Sigmoid colon (tissue), 4 donors: ENCODE measurements around the gene ORM1.

Experiments used
- CTCF ChIP-seq, 4 experiments: fragments of 450-650 bp in 3 of 4; fragments of 200-600 bp in 1 of 4; IDR thresholded peaks; one replicate each; pipeline ENCODE4 v1.5.1; 2016 to 2019; ENCODE audit warnings: antibody characterized with exemption in 4 of 4, mild to moderate bottlenecking in 3 of 4, moderate library complexity in 2 of 4
- EP300 ChIP-seq, 4 donors: sonication (generic); formaldehyde crosslinking; IDR thresholded peaks; one replicate each; pipeline ENCODE4 v1.6.1; 2017; ENCODE audit warnings: antibody characterized with exemption in 4 of 4
- POLR2A ChIP-seq, 2 donors: fragments of 450-650 bp; IDR thresholded peaks; one replicate each; pipeline ENCODE4 v1.6.1; 2016; ENCODE audit warnings: antibody characterized with exemption in 2 of 2, mild to moderate bottlenecking in 2 of 2, moderate library complexity in 2 of 2
- POLR2AphosphoS5 ChIP-seq, 4 donors: sonication (generic); formaldehyde crosslinking; IDR thresholded peaks; one replicate each; pipeline ENCODE4 v1.6.1; 2017; ENCODE audit warnings: antibody characterized with exemption in 4 of 4

GRCh38 chr9:114375386-114376175 is 52.7 kb downstream of the ORM1 start:
- TF ChIP-seq CTCF (IDR thresholded peaks at IDR 0.05) (no peak), POLR2AphosphoS5 (IDR thresholded peaks at IDR 0.05) (no peak), POLR2A (IDR thresholded peaks at IDR 0.05) (no peak), EP300 (IDR thresholded peaks at IDR 0.05) (no peak)
